CD14-positive monocyte (primary cell): ENCODE data around the gene POMT2. TPM values are rescaled to one million over a fixed set of nuclear protein-coding genes. Genes with fewer than 3 reads are reported as not detected.

ENCODE experiments used
- DNase-seq, 3 donors: peaks; one replicate each; pipeline ENCODE4 v3.0.0-alpha.2; 2011 to 2022
- H2AFZ ChIP-seq: 2 replicates; pipeline ENCODE4 v1.6.0; 2012; ENCODE audit warnings: mild to moderate bottlenecking, low read depth, low read length, inconsistent platforms; ENCODE audit not compliant: insufficient read depth, poor library complexity, severe bottlenecking
- H3K27ac ChIP-seq, 2 donors: 1 replicate in 1 of 2; 2 replicates in 1 of 2; pipeline ENCODE4 v1.5.1; 2012 to 2013; ENCODE audit warnings: low read length in 2 of 2, control low read depth in 1 of 2, inconsistent platforms in 1 of 2, low read depth in 1 of 2, mild to moderate bottlenecking in 1 of 2
- H3K27me3 ChIP-seq, 2 donors: one replicate each; pipeline versions ENCODE4 v1.6.0 to v1.6.1; 2011 to 2013; ENCODE audit warnings: low read length in 2 of 2; ENCODE audit not compliant: control insufficient read depth in 2 of 2, insufficient read depth in 2 of 2
- H3K36me3 ChIP-seq, 2 donors: replicated peaks in 1 of 2; 1 replicate in 1 of 2; 2 replicates in 1 of 2; pipeline versions ENCODE4 v1.5.1 to v1.6.1; 2012 to 2013; ENCODE audit warnings: low read length in 2 of 2, control low read depth in 1 of 2, inconsistent platforms in 1 of 2, mild to moderate bottlenecking in 1 of 2; ENCODE audit not compliant: insufficient read depth in 2 of 2, control insufficient read depth in 1 of 2
- H3K4me1 ChIP-seq, 2 donors: 1 replicate in 1 of 2; 2 replicates in 1 of 2; pipeline versions ENCODE4 v1.5.1 to v1.6.1; 2012 to 2013; ENCODE audit warnings: low read length in 2 of 2, control low read depth in 1 of 2, inconsistent platforms in 1 of 2, mild to moderate bottlenecking in 1 of 2, moderate library complexity in 1 of 2; ENCODE audit not compliant: insufficient read depth in 2 of 2, control insufficient read depth in 1 of 2
- H3K4me2 ChIP-seq: replicated peaks from 2 replicates; pipeline ENCODE3; 2012; ENCODE audit warnings: low read length, moderate library complexity, mild to moderate bottlenecking; ENCODE audit not compliant: poor library complexity, severe bottlenecking; ENCODE audit errors: extremely low read depth
- H3K4me3 ChIP-seq, 3 experiments: fragments of 200-600 bp in 1 of 3; sonication (generic) in 1 of 3; replicated peaks in 1 of 3; 1 replicate in 2 of 3; 2 replicates in 1 of 3; pipeline ENCODE4 v1.5.1; 2011 to 2013; ENCODE audit warnings: low read length in 3 of 3, mild to moderate bottlenecking in 3 of 3, control low read depth in 2 of 3, low read depth in 2 of 3, inconsistent platforms in 1 of 3, moderate library complexity in 1 of 3
- H3K79me2 ChIP-seq: 2 replicates; pipeline ENCODE4 v1.6.0; 2012; ENCODE audit warnings: mild to moderate bottlenecking, control low read depth, inconsistent platforms, low read length, moderate library complexity; ENCODE audit not compliant: insufficient read depth
- H3K9ac ChIP-seq: 2 replicates; pipeline ENCODE4 v1.6.0; 2017; ENCODE audit warnings: low read length, mild to moderate bottlenecking; ENCODE audit not compliant: insufficient read depth, poor library complexity, severe bottlenecking
- H3K9me3 ChIP-seq, 2 donors: replicated peaks in 1 of 2; 1 replicate in 1 of 2; 2 replicates in 1 of 2; pipeline versions ENCODE4 v1.5.1 to v1.6.1; 2012 to 2013; ENCODE audit warnings: low read length in 2 of 2, control low read depth in 1 of 2; ENCODE audit not compliant: control insufficient read depth in 1 of 2, insufficient read depth in 1 of 2
- H4K20me1 ChIP-seq: 2 replicates; pipeline ENCODE4 v1.6.0; 2012; ENCODE audit warnings: mild to moderate bottlenecking, low read length, control low read depth, moderate library complexity; ENCODE audit not compliant: insufficient read depth
- H3K27ac Mint-ChIP-seq, 7 donors: one replicate each; pipeline ENCODE4 v1.8.0; 2020; ENCODE audit warnings: mild to moderate bottlenecking in 7 of 7, mixed read lengths in 7 of 7, moderate library complexity in 6 of 7, inconsistent platforms in 2 of 7
- H3K27me3 Mint-ChIP-seq, 3 donors: one replicate each; pipeline ENCODE4 v1.8.0; 2021 to 2022; ENCODE audit warnings: low read depth in 3 of 3, mild to moderate bottlenecking in 3 of 3, mixed read lengths in 3 of 3, moderate library complexity in 3 of 3, inconsistent platforms in 1 of 3
- H3K36me3 Mint-ChIP-seq, 2 donors: one replicate each; pipeline ENCODE4 v1.8.0; 2020; ENCODE audit warnings: mixed read lengths in 2 of 2, inconsistent platforms in 1 of 2, mild to moderate bottlenecking in 1 of 2
- H3K4me1 Mint-ChIP-seq: one replicate; pipeline ENCODE4 v1.8.0; 2020; ENCODE audit warnings: mild to moderate bottlenecking, mixed read lengths
- H3K4me3 Mint-ChIP-seq, 2 donors: one replicate each; pipeline ENCODE4 v1.8.0; 2020; ENCODE audit warnings: mild to moderate bottlenecking in 2 of 2, mixed read lengths in 2 of 2, moderate library complexity in 1 of 2
- H3K9me3 Mint-ChIP-seq, 7 donors: one replicate each; pipeline ENCODE4 v1.8.0; 2020 to 2022; ENCODE audit warnings: mixed read lengths in 7 of 7, mild to moderate bottlenecking in 6 of 7, moderate library complexity in 6 of 7, inconsistent platforms in 2 of 7
- WGBS: methylation state at CpG from one replicate; pipeline ENCODE4 v1.1.5; 2013; ENCODE audit warnings: missing lambda C conversion rate; ENCODE audit not compliant: insufficient coverage; 5-methylcytosine and 5-hydroxymethylcytosine counted together
- intact Hi-C, 2 donors: fragments of 100-400 bp; cut with micrococcal nuclease; formaldehyde crosslinking; loops; one replicate each; pipeline versions ENCODE4 v1.15.0 to v1.15.1; 2023
- polyA plus RNA-seq, 3 donors: library from polyadenylated mRNA; depleted of rRNA in 1 of 3; unstranded in 2 of 3; stranded (reverse) in 1 of 3; fragments of 300-500 nt in 2 of 3; fragments of >200 nt in 1 of 3; fragmentation: Illumina TruSeq in 2 of 3; gene quantifications; 1 replicate in 2 of 3; 2 replicates in 1 of 3; pipeline ENCODE4 v1.2.3, GENCODE V29; 2012 to 2021
- TF ChIP-seq, protein P1 (sequence below): fragments of 200-600 bp; IDR thresholded peaks from one replicate; pipeline ENCODE4 v1.8.0; 2022; ENCODE audit warnings: antibody characterized with exemption, mild to moderate bottlenecking

Gene POMT2
- polyA plus RNA-seq, 3 donors, result 1.5 to 8.9 (median 1.8) TPM

DNA sequence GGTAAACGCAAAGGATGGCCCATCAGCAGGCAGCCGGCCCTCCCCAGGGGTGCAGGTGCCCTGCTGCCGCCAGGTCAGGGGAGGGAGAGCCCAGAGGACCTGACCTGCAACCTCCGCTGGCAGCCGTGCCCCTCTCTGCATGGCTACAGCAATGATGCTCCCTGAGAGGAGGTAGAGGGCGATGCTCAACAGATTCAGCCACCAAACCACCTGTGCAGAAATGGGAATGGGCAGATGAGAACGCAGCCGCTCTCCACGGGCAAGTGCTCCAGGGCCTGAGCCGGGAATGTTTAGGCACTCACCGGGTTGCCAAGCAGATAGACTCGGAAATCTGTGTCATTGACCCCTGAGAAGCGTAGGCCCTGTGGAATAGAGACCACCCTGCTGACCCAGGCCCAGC is 41.0 kb downstream of the POMT2 start:
- no peaks in the 10 kb centered on the region for H3K79me2 ChIP-seq
- intact Hi-C loops, result no loop called here
- no peaks in the 10 kb centered on the region for H3K4me1 ChIP-seq

DNA sequence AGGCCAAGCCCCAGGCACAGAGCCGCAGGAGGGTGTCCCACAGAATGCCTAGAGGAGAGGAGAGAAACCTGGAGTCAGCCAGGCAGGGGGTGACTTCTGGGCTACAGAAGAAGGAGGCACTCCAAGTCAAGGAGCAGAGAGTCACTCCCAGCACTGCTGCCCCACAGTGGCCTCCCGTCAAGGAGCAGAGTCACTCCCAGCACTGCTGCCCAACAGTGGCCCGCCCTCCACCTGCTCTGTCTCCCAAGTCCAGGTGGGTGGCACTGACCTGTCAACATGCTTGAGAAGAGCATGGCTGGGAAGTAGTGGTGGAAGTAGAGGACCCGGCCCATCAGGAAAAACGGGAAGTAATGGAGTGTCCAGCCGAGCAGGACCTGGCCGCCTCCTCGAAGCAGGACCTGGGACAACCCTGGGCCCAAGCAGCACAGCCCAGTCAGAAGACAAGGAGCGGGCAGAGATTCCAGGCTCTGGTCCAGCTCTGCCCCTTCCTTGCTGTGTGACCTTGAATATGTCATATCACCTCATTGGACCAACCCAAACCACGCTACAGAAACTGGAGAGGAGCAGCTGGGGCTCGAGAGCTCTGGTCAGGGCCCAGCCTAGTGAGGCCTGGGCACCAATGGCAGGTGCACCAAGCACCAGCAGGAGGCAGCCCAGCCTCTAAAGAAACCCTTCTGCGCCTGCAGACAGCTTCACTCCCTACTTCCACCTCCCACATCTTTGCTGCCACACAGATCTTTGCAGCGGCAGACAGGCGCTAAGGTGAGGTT is 42.0 kb downstream of the POMT2 start:
- H2AFZ ChIP-seq, result no peak overlapping the region
- no peaks in the 10 kb centered on the region for H3K27me3 ChIP-seq
- Mint-ChIP-seq H3K27ac (no peak overlapping the region), H3K9me3 (no peaks in the 10 kb centered on the region), H3K4me1 (no peaks in the 10 kb centered on the region), H3K36me3 (peaks cover 16 to 34% of the 10 kb centered on the region in 2 donors), H3K4me3 (no peak overlapping the region), H3K27me3 (peaks cover 0 to 1% (median 0%) of the 10 kb centered on the region in 3 donors)
- 98% methylated on average over 11 of the region's 14 CpGs for WGBS
- no peak overlapping the region for H3K4me2 ChIP-seq
- TF ChIP-seq, protein P1, sequence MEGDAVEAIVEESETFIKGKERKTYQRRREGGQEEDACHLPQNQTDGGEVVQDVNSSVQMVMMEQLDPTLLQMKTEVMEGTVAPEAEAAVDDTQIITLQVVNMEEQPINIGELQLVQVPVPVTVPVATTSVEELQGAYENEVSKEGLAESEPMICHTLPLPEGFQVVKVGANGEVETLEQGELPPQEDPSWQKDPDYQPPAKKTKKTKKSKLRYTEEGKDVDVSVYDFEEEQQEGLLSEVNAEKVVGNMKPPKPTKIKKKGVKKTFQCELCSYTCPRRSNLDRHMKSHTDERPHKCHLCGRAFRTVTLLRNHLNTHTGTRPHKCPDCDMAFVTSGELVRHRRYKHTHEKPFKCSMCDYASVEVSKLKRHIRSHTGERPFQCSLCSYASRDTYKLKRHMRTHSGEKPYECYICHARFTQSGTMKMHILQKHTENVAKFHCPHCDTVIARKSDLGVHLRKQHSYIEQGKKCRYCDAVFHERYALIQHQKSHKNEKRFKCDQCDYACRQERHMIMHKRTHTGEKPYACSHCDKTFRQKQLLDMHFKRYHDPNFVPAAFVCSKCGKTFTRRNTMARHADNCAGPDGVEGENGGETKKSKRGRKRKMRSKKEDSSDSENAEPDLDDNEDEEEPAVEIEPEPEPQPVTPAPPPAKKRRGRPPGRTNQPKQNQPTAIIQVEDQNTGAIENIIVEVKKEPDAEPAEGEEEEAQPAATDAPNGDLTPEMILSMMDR, result no peak
- H4K20me1 ChIP-seq, result no peaks in the 10 kb centered on the region
- peaks cover 5 to 26% of the 10 kb centered on the region in 2 donors for H3K36me3 ChIP-seq
- H3K9ac ChIP-seq, result no peak overlapping the region
- H3K9me3 ChIP-seq, result no peaks in the 10 kb centered on the region
- H3K79me2 ChIP-seq, result no peaks in the 10 kb centered on the region
- no peaks in the 10 kb centered on the region for H3K4me1 ChIP-seq
- no peak overlapping the region for H3K27ac ChIP-seq
- intact Hi-C loops, result no loop called here
- DNase-seq, result no peak
- no peak overlapping the region for H3K4me3 ChIP-seq

More for the DNA sequence above, 41.0 kb downstream of the POMT2 start:
- no peak overlapping the region for H3K9ac ChIP-seq
- H3K27ac ChIP-seq, result no peak overlapping the region
- peaks cover 0 to 1% (median 0%) of the 10 kb centered on the region in 3 donors for H3K27me3 Mint-ChIP-seq
- no peaks in the 10 kb centered on the region for H3K4me1 Mint-ChIP-seq
- no peaks in the 10 kb centered on the region for H3K27me3 ChIP-seq
- no peak overlapping the region for H3K27ac Mint-ChIP-seq
- DNase-seq, result no peak
- H3K9me3 ChIP-seq, result no peaks in the 10 kb centered on the region
- H3K9me3 Mint-ChIP-seq, result no peaks in the 10 kb centered on the region
- no peak overlapping the region for H3K4me2 ChIP-seq
- H4K20me1 ChIP-seq, result no peaks in the 10 kb centered on the region
- no peak overlapping the region for H3K4me3 Mint-ChIP-seq
- 98% methylated on average over 8 of the region's 13 CpGs for WGBS
- no peak overlapping the region for H3K4me3 ChIP-seq
- H3K36me3 Mint-ChIP-seq, result peaks cover 26 to 44% of the 10 kb centered on the region in 2 donors
- peaks cover 7 to 36% of the 10 kb centered on the region in 2 donors for H3K36me3 ChIP-seq
- no peak overlapping the region for H2AFZ ChIP-seq
- TF ChIP-seq, protein P1, result no peak
